ENCODE results near the gene MSH5. TPM values are rescaled to one million over a fixed set of nuclear protein-coding genes. Genes with fewer than 3 reads are reported as not detected.
"Not testable (repeated sequence)": the region's sequence is repeated elsewhere in the genome, so short reads cannot be mapped to it uniquely, and the experiment has no call there.

Gene MSH5
- total RNA-seq, 1 experiment from 2014 or later = 22.4 TPM

- Histone ChIP-seq H3K9ac (ENCODE audit: extremely low read depth, insufficient read length, low read length) (no peak overlapping the region), H3K27me3 (ENCODE audit: insufficient read depth, low read length) (no peaks in the 10 kb centered on the region), H3K4me1 (ENCODE audit: insufficient read depth, low read length) (no peaks in the 10 kb centered on the region), H3K18ac (ENCODE audit: insufficient read length, low read depth, low read length) (no peak overlapping the region), H4K5ac (ENCODE audit: insufficient read length, low read depth, low read length) (no peak overlapping the region), H3K23me2 (ENCODE audit: insufficient read length, low read depth, low read length, poor library complexity, severe bottlenecking) (no peaks in the 10 kb centered on the region), H2BK5ac (ENCODE audit: insufficient read length, low read length) (no peak overlapping the region), H4K20me1 (ENCODE audit: control insufficient read depth, insufficient read depth, insufficient read length) (no peaks in the 10 kb centered on the region), H3K14ac (ENCODE audit: insufficient read depth, low read length) (no peak overlapping the region), H3K56ac (ENCODE audit: insufficient read length, low read depth, low read length) (no peak overlapping the region), H3K23ac (ENCODE audit: insufficient read length, low read depth, low read length) (no peak overlapping the region), H3K27ac (ENCODE audit: insufficient read length, low read depth, low read length) (no peak overlapping the region), H4K91ac (ENCODE audit: insufficient read length, low read depth, low read length) (no peak overlapping the region), H2BK15ac (ENCODE audit: low read depth, low read length) (no peak overlapping the region), H4K8ac (replicated peaks; ENCODE audit: insufficient read length, low read depth, low read length) (no peak overlapping the region), H3K79me2 (ENCODE audit: insufficient read depth, low read length) (no peaks in the 10 kb centered on the region), H2BK120ac (ENCODE audit: low read depth, low read length, poor library complexity, severe bottlenecking) (no peak overlapping the region), H3K79me1 (ENCODE audit: insufficient read depth, low read depth, low read length, poor library complexity, severe bottlenecking) (peaks cover 3% of the 10 kb centered on the region), H3K4me2 (ENCODE audit: insufficient read depth, insufficient read length, low read length) (no peak overlapping the region), H2BK12ac (ENCODE audit: insufficient read length, low read depth, low read length) (no peak overlapping the region), H2AFZ (ENCODE audit: low read length) (no peak overlapping the region), H2AK5ac (ENCODE audit: insufficient read length, low read length) (no peak overlapping the region), H3K4ac (ENCODE audit: low read depth, low read length) (no peak overlapping the region), H3K9me3 (ENCODE audit: control insufficient read depth, low read depth, low read length) (no peaks in the 10 kb centered on the region), H3T11ph (ENCODE audit: low read length) (no peak overlapping the region), H2BK20ac (ENCODE audit: low read depth, low read length, poor library complexity, severe bottlenecking) (no peak overlapping the region)
- no peak for TF ChIP-seq CTCF (conservative IDR thresholded peaks at IDR 0.05)
- H3K4me1 Mint-ChIP-seq = no peaks in the 10 kb centered on the region; a peak in 1 of 4 replicates
- no peak overlapping the region for H3K27ac Mint-ChIP-seq
- WGBS (ENCODE audit: extremely low coverage, insufficient read length, low lambda C conversion rate) = no CpG with 5 or more reads among the region's 12 CpGs
- peaks cover 6 to 58% (median 42%) of the 10 kb centered on the region in 3 experiments; a peak in 6 of 7 replicates for H3K36me3 Mint-ChIP-seq (ENCODE audit: insufficient read depth in 1 of 3, low read depth in 3 of 3)
- DNase-seq = no peak
- H3K9me3 Mint-ChIP-seq = no peaks in the 10 kb centered on the region
- H3K4me3 Mint-ChIP-seq = no peak overlapping the region
- H3K27me3 Mint-ChIP-seq (ENCODE audit: low read depth) = no peaks in the 10 kb centered on the region
Observed at GRCh38 chr6:31799781-31800180, 60.0 kb downstream of the MSH5 start.

GRCh38 chr6:31801031-31801927 is 61.5 kb downstream of the MSH5 start:
- H3K4ac ChIP-seq (ENCODE audit: low read depth, low read length); H3K56ac ChIP-seq (ENCODE audit: insufficient read length, low read depth, low read length); H3K27ac Mint-ChIP-seq; DNase-seq; H4K91ac ChIP-seq (ENCODE audit: insufficient read length, low read depth, low read length); H3K23ac ChIP-seq (ENCODE audit: insufficient read length, low read depth, low read length); H2BK120ac ChIP-seq (ENCODE audit: low read depth, low read length, poor library complexity, severe bottlenecking); H3K4me1 ChIP-seq (ENCODE audit: insufficient read depth, low read length); H2BK20ac ChIP-seq (ENCODE audit: low read depth, low read length, poor library complexity, severe bottlenecking); H3K18ac ChIP-seq (ENCODE audit: insufficient read length, low read depth, low read length); H3K23me2 ChIP-seq (ENCODE audit: insufficient read length, low read depth, low read length, poor library complexity, severe bottlenecking); H4K20me1 ChIP-seq (ENCODE audit: control insufficient read depth, insufficient read depth, insufficient read length); H3K4me2 ChIP-seq (ENCODE audit: insufficient read depth, insufficient read length, low read length); H3K4me1 Mint-ChIP-seq; H2BK12ac ChIP-seq (ENCODE audit: insufficient read length, low read depth, low read length); H2AK5ac ChIP-seq (ENCODE audit: insufficient read length, low read length); H3K79me2 ChIP-seq (ENCODE audit: insufficient read depth, low read length); H3K27me3 ChIP-seq (ENCODE audit: insufficient read depth, low read length); H2BK5ac ChIP-seq (ENCODE audit: insufficient read length, low read length); H3K27me3 Mint-ChIP-seq (ENCODE audit: low read depth); H3K9me3 ChIP-seq (ENCODE audit: control insufficient read depth, low read depth, low read length); H3K27ac ChIP-seq (ENCODE audit: insufficient read length, low read depth, low read length); H3K79me1 ChIP-seq (ENCODE audit: insufficient read depth, low read depth, low read length, poor library complexity, severe bottlenecking); H3K14ac ChIP-seq (ENCODE audit: insufficient read depth, low read length); H3T11ph ChIP-seq (ENCODE audit: low read length); H2AFZ ChIP-seq (ENCODE audit: low read length); H3K9me3 Mint-ChIP-seq; H4K5ac ChIP-seq (ENCODE audit: insufficient read length, low read depth, low read length); H2BK15ac ChIP-seq (ENCODE audit: low read depth, low read length); H4K8ac ChIP-seq (replicated peaks; ENCODE audit: insufficient read length, low read depth, low read length); H3K9ac ChIP-seq (ENCODE audit: extremely low read depth, insufficient read length, low read length): not testable (repeated sequence)
- WGBS (ENCODE audit: extremely low coverage, insufficient read length, low lambda C conversion rate) = no CpG with 5 or more reads among the region's 8 CpGs
- H3K36me3 Mint-ChIP-seq (ENCODE audit: insufficient read depth in 1 of 3, low read depth in 3 of 3) = peaks cover 6 to 56% (median 42%) of the 10 kb centered on the region in 3 experiments; a peak in 6 of 7 replicates
- H3K4me3 Mint-ChIP-seq = 0 out of 5 replicates have a peak overlapping the region, but pooled peaks of 1 of the 2 experiments have one; percentile 5
